Ovary (tissue), 3 donors: ENCODE measurements around the gene AP1B1.

ENCODE experiments used
- EP300 ChIP-seq: sonication (generic); formaldehyde crosslinking; IDR thresholded peaks from one replicate; pipeline ENCODE4 v1.6.1; 2017; ENCODE audit warnings: antibody characterized with exemption
- POLR2A ChIP-seq: fragments of 450-650 bp; IDR thresholded peaks from one replicate; pipeline ENCODE4 v1.6.1; 2017; ENCODE audit warnings: antibody characterized with exemption, mild to moderate bottlenecking, moderate library complexity
- TF ChIP-seq, protein P1 (sequence below), 3 donors: fragments of 450-650 bp in 2 of 3; fragments of 200-600 bp in 1 of 3; IDR thresholded peaks; one replicate each; pipeline versions ENCODE4 v1.5.1 to v1.8.0; 2016 to 2022; ENCODE audit warnings: antibody characterized with exemption in 3 of 3, mild to moderate bottlenecking in 1 of 3
- donor health status: DM: no; HTN: no; CAD: no.

DNA sequence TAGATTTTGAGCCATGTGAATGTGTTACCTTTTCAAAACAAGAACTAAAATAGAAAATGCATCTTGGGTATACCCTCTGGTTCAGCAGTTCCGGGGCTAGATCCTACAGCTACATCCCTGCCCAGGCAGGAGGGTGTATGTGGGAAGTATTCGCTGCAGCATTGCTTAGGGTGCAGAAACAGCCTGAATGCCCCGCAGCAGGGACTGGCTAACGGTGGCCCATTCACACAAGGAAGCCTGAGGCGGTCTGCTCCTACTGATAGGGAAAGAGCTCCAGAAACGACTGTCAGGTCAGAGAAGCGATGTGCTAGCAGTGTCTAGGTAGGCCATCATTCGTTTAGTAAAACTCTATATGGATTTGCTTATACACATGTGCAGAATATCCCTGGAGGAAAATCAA lies 63.0 kb downstream of the AP1B1 start:
- TF ChIP-seq, protein P1, sequence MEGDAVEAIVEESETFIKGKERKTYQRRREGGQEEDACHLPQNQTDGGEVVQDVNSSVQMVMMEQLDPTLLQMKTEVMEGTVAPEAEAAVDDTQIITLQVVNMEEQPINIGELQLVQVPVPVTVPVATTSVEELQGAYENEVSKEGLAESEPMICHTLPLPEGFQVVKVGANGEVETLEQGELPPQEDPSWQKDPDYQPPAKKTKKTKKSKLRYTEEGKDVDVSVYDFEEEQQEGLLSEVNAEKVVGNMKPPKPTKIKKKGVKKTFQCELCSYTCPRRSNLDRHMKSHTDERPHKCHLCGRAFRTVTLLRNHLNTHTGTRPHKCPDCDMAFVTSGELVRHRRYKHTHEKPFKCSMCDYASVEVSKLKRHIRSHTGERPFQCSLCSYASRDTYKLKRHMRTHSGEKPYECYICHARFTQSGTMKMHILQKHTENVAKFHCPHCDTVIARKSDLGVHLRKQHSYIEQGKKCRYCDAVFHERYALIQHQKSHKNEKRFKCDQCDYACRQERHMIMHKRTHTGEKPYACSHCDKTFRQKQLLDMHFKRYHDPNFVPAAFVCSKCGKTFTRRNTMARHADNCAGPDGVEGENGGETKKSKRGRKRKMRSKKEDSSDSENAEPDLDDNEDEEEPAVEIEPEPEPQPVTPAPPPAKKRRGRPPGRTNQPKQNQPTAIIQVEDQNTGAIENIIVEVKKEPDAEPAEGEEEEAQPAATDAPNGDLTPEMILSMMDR (IDR thresholded peaks at IDR 0.05): no peak
- TF ChIP-seq EP300: no peak
- no peak for TF ChIP-seq POLR2A
